Activated CD8-positive, alpha-beta T cell treated with anti-CD3 and anti-CD28 coated beads, Interleukin-2, amount 10 ng/mL, durations not matched to agents 7 days and 5 days (primary cell): ENCODE results near the gene CDH26. TPM values are rescaled to one million over a fixed set of nuclear protein-coding genes. Genes with fewer than 3 reads are reported as not detected.
"Not testable (repeated sequence)": the region's sequence is repeated elsewhere in the genome, so short reads cannot be mapped to it uniquely, and the experiment has no call there.

ENCODE experiments used
- ATAC-seq: fragments of 150-1000 bp; cut with Tn5 transposase; one replicate; pipeline ENCODE4 v1.10.0; 2021; ENCODE audit warnings: moderate library complexity
- CTCF ChIA-PET: fragments of 350-600 bp; sonication (Branson Sonifier 250); formaldehyde crosslinking; loops from one replicate; lab custom pipeline; 2021; ENCODE audit warnings: antibody characterized with exemption; lab: Charles Lee
- POLR2A ChIA-PET: fragments of 350-600 bp; sonication (Branson Sonifier 250); formaldehyde crosslinking; loops from one replicate; lab custom pipeline; 2021; ENCODE audit warnings: antibody characterized with exemption; lab: Charles Lee
- DNase-seq: peaks from one replicate; pipeline ENCODE4 v3.0.0-alpha.2; 2020
- H3K27ac Mint-ChIP-seq: one replicate; pipeline ENCODE4 v1.8.0; 2021; ENCODE audit warnings: mild to moderate bottlenecking, mixed read lengths
- H3K27me3 Mint-ChIP-seq: one replicate; pipeline ENCODE4 v1.8.0; 2021; ENCODE audit warnings: low read depth, mixed read lengths
- H3K36me3 Mint-ChIP-seq: one replicate; pipeline ENCODE4 v1.8.0; 2021; ENCODE audit warnings: low read depth, mixed read lengths
- H3K4me1 Mint-ChIP-seq: one replicate; pipeline ENCODE4 v1.8.0; 2021; ENCODE audit warnings: low read depth, mixed read lengths
- H3K4me3 Mint-ChIP-seq: one replicate; pipeline ENCODE4 v1.8.0; 2021; ENCODE audit warnings: mild to moderate bottlenecking, mixed read lengths
- H3K9me3 Mint-ChIP-seq: one replicate; pipeline ENCODE4 v1.8.0; 2022; ENCODE audit warnings: mixed read lengths; ENCODE audit not compliant: insufficient read depth
- total RNA-seq, 2 experiments: library from RNA; stranded (reverse); gene quantifications; one replicate each; pipeline ENCODE4 v1.2.3, GENCODE V29; 2021

CDH26 gene
- total RNA-seq, 2 experiments from 2014 or later, result 0.26 to 0.34 TPM

DNA sequence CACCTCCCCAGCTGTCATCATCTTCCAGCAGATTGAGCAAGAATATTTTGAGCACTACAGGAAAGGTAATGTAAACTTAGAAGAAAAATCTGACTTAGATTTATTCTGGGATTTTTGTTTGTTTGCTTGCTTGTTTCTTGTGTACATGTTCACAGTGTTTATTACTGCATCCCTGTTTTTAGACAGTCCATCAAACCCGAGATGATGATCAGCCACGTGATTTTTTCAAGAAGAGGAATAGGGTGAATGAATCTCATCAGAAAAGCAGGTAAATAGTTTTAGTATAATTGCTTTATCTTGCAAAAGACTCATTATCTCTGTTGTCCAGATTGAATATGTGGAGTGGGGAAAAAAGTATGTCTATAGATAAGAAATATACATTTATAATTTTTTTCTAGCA, 16.0 kb upstream of the CDH26 start:
- no peak for ATAC-seq
- Mint-ChIP-seq H3K4me1 (peaks cover 37% of the 10 kb centered on the region), H3K27ac (no peak overlapping the region), H3K27me3 (no peaks in the 10 kb centered on the region), H3K9me3 (no peaks in the 10 kb centered on the region), H3K4me3 (no peak overlapping the region), H3K36me3 (peaks cover 30% of the 10 kb centered on the region)
- DNase-seq, result no peak
- CTCF ChIA-PET, result interaction anchor here (0.9 kb wide), 1 partner anchor 10 kb away, joined by 3 read pairs; no protein-coding TSS in a partner anchor
- POLR2A ChIA-PET, result no interaction called here

DNA sequence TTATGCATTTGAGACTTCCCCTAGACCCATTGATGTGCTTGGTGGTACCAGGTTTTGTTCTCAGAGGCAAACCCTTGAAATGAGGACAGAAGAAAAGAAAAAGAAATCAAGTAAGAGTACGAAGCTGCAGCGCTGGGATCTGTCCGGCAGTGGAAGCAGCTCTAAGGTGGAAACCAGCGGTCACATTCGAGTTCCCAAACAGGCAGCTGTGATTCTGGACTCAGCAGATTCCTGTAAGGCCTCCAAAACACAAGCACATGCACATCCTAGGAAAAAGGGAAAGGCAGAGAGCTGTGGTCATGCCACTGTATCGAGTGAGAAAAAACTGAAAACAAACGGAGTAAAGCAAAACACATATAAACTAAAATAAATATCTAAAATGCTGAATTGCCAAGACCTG, 13.5 kb upstream of the CDH26 start:
- H3K27me3 Mint-ChIP-seq, result no peaks in the 10 kb centered on the region
- POLR2A ChIA-PET, result no interaction called here

DNA sequence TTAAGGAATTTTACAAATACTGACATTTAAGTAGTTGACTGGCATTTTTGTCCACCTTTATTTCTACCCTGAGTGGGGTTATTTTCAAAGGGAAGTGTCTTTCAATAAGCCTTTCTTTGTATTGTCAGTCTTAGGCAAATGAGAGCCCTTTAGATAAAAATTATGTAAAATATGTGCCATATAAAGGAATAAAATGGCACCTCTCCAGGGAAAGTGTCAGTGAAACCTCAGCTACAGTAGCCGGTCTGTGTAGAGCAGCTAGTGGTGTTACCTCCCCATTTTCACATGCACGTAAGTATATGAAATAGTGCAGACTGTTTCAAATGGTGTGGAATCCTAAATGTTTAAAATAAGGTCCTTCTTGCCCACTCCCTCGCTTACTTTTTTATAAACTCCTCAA, 13.0 kb upstream of the CDH26 start:
- ATAC-seq, result no peak

More for the DNA sequence above, 13.5 kb upstream of the CDH26 start:
- no peak for ATAC-seq
- Mint-ChIP-seq H3K4me3 (no peak overlapping the region), H3K27ac (no peak overlapping the region), H3K36me3 (peaks cover 22% of the 10 kb centered on the region), H3K4me1 (peaks cover 36% of the 10 kb centered on the region), H3K9me3 (no peaks in the 10 kb centered on the region)
- CTCF ChIA-PET, result interaction anchor here (1.3 to 2.2 kb wide), 2 partner anchors 10 to 11 kb away, joined by 6 to 11 read pairs; partner anchors contain the start of gene SYCP2
- no peak for DNase-seq

DNA sequence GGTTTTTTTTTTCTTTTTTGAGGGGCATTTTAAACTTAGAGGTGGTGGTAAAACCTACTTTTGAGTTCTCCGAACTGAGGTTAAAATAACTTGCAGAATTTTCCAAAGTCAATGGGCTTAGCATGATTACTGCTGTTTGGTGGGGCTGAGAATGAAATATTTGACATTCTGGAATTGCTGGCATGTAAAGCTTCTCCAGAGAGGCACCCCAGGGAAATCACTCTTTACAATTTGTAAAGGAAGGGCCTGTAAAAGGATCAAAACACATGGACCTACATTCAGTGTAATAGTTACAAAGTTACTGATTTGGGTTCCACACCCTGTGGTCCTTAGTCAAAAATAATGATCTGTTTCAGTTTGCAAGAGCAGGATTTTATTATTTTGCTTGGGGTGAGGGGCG, 12.5 kb upstream of the CDH26 start:
- ATAC-seq (no peak), DNase-seq (no peak)
- H3K36me3 Mint-ChIP-seq, result peaks cover 22% of the 10 kb centered on the region
- H3K4me3 Mint-ChIP-seq, result no peak overlapping the region
- ChIA-PET CTCF (interaction anchor here (0.9 to 1.3 kb wide), 2 partner anchors 9 to 19 kb away, joined by 3 to 6 read pairs; no protein-coding TSS in a partner anchor), POLR2A (no interaction called here)
- no peaks in the 10 kb centered on the region for H3K9me3 Mint-ChIP-seq
- H3K4me1 Mint-ChIP-seq, result peaks cover 36% of the 10 kb centered on the region
- H3K27ac Mint-ChIP-seq, result no peak overlapping the region
- H3K27me3 Mint-ChIP-seq, result no peaks in the 10 kb centered on the region

More for the DNA sequence above, 13.0 kb upstream of the CDH26 start:
- Mint-ChIP-seq H3K4me1 (peaks cover 36% of the 10 kb centered on the region), H3K36me3 (peaks cover 22% of the 10 kb centered on the region), H3K27ac (no peak overlapping the region), H3K9me3 (no peaks in the 10 kb centered on the region), H3K4me3 (no peak overlapping the region), H3K27me3 (no peaks in the 10 kb centered on the region)
- ChIA-PET POLR2A (no interaction called here), CTCF (interaction anchor here (0.9 to 2.2 kb wide), 3 partner anchors 10 to 19 kb away, joined by 3 to 11 read pairs (median 6); partner anchors contain the start of gene SYCP2)
- DNase-seq, result no peak

DNA sequence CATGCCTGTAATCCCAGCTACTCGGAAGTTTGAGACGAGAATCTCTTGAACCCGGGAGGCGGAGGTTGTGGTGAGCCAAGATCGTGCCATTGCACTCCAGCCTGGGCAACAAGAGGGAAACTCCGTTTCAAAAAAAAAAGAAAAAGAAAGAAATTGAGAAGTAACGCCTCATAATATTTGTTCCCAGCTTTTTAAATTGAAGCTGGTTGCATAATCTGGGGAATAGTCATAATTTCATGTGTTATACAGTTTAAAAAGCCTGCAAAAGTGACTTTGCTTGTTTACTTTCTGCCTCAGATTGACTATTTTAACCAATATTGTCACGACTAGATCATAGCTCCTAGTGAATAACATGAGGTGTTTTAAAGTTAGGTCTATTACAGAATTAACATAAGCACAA, 10.8 kb upstream of the CDH26 start:
- H3K36me3 Mint-ChIP-seq, result peaks cover 20% of the 10 kb centered on the region
- H3K27me3 Mint-ChIP-seq, result no peaks in the 10 kb centered on the region
- no peak overlapping the region for H3K27ac Mint-ChIP-seq
- H3K4me1 Mint-ChIP-seq, result peaks cover 23% of the 10 kb centered on the region
- ATAC-seq (no peak), DNase-seq (no peak)
- ChIA-PET CTCF (interaction anchor here (0.8 to 4.4 kb wide), 2 partner anchors 12 to 315 kb away, joined by 3 to 39 read pairs; partner anchors contain the start of gene SYCP2), POLR2A (interaction anchor here (0.6 kb wide), 2 partner anchors 150 to 531 kb away, joined by 3 read pairs; no protein-coding TSS in a partner anchor)
- no peak overlapping the region for H3K4me3 Mint-ChIP-seq
- H3K9me3 Mint-ChIP-seq, result no peaks in the 10 kb centered on the region

DNA sequence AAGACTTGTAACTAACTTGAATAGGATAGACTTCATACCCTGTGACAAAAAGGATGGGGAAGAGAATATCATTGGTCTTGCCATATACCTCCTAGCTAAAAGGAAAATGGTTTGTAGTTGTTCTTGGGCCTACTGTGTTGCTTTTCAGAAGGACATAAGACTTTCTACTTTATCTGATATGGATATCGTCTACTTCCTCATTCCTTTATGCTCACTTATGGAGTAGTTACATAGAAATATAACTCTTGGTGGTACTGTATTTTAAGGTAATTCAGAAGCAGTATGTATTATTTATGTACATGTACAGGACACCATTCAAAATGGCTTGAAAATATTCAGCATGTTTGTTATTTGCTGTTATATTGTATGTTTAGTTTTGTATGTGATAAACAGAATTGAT, 10.0 kb upstream of the CDH26 start:
- H3K4me3 Mint-ChIP-seq, result no peak overlapping the region
- no peaks in the 10 kb centered on the region for H3K9me3 Mint-ChIP-seq
- H3K27ac Mint-ChIP-seq, result peak overlapping the region; percentile 95
- ATAC-seq, result no peak
- POLR2A ChIA-PET, result interaction anchor here (1.3 kb wide), 1 partner anchor 8 kb away, joined by 8 read pairs; the partner anchor contains the start of genes FAM217B and PPP1R3D
- DNase-seq, result no peak
- H3K27me3 Mint-ChIP-seq, result no peaks in the 10 kb centered on the region
- CTCF ChIA-PET, result interaction anchor here (0.8 to 4.4 kb wide), 7 partner anchors 8 to 1281 kb away, joined by 3 to 39 read pairs (median 8); partner anchors contain the start of genes FAM217B, PPP1R3D and SYCP2
- H3K36me3 Mint-ChIP-seq, result peaks cover 20% of the 10 kb centered on the region
- H3K4me1 Mint-ChIP-seq, result peaks cover 23% of the 10 kb centered on the region

DNA sequence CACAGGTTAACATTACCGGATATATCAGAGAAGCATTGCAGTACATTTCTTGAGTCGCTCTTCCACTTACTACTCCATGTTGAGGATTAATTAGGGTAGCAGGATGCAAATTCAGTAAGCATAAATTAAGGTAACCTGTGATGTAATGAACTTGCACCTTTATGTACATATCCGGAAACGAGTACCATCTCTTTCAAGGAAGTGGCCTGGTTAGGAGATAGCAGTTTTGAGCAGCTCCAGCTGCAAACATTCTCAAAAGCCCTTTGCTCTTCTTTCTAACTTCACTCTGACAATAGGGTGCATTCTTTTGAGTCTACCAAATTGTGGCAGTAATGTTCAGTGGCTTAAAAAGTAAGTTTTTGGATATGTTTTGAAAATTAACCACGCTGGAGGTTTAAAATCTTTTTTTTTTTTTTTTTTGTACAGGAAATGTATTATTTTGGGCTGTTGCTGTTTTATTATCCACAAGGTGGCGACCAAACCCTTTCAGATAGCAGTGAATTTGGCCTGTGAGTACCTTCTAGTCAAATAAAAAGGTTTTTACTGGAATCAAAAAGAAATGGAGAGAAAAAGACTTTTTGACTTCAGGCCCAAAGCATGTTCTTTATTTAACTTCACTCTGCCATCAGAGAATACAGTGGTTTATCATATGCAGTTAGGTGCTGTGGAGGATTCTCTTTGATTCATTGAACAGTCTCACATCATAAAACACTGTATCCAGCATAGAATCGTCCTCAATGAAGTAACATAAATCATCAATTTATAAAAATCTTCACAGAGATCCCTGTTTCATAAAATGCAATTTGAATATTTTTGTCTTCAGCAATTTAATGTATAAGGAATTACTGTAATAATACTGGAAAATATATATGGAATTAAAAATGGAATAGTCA, 9.1 kb upstream of the CDH26 start:
- H3K4me3 Mint-ChIP-seq, result peak overlapping the region; percentile 73
- CTCF ChIA-PET, result interaction anchor here (0.7 to 4.4 kb wide), 10 partner anchors 9 to 1280 kb away, joined by 3 to 39 read pairs (median 4); partner anchors contain the start of genes FAM217B, PPP1R3D and SYCP2
- peak; percentile 69 for DNase-seq

DNA sequence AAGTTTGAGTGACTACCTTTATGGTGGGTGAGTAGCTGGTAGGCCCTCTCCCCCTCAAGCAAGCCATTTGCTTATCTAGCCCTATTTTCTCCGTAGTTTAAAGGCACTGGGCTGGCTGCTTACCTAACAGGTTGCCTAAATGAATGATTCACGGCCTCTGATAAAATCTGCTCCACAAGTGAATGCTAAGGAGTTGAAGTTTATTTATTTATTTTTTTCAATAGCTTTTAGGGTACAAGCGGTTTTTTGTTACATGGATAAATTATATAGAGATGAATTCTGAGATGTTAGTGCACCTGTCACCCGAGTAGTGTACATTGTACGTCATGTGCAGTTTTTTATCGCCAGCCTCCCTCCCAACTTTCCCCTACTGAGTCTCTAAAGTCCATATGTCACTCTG, 8.3 kb upstream of the CDH26 start:
- Mint-ChIP-seq H3K4me3 (no peak overlapping the region), H3K27ac (no peak overlapping the region), H3K36me3 (peaks cover 11% of the 10 kb centered on the region), H3K9me3 (no peaks in the 10 kb centered on the region), H3K27me3 (no peaks in the 10 kb centered on the region), H3K4me1 (peaks cover 23% of the 10 kb centered on the region)
- CTCF ChIA-PET, result interaction anchor here (0.6 to 4.4 kb wide), 8 partner anchors 10 to 1279 kb away, joined by 3 to 39 read pairs (median 6); partner anchors contain the start of genes FAM217B, PPP1R3D and SYCP2
- POLR2A ChIA-PET, result interaction anchor here (0.8 kb wide), 1 partner anchor 12 kb away, joined by 4 read pairs; no protein-coding TSS in a partner anchor
- no peak for DNase-seq
- ATAC-seq, result no peak

More for the DNA sequence above, 9.1 kb upstream of the CDH26 start:
- Mint-ChIP-seq H3K9me3 (no peaks in the 10 kb centered on the region), H3K4me1 (peaks cover 23% of the 10 kb centered on the region), H3K36me3 (peaks cover 17% of the 10 kb centered on the region), H3K27me3 (no peaks in the 10 kb centered on the region), H3K27ac (peak overlapping the region; percentile 95)
- POLR2A ChIA-PET, result interaction anchor here (0.8 to 1.3 kb wide), 2 partner anchors 9 to 13 kb away, joined by 4 to 8 read pairs; partner anchors contain the start of genes FAM217B and PPP1R3D
- peak; percentile 78 for ATAC-seq

DNA sequence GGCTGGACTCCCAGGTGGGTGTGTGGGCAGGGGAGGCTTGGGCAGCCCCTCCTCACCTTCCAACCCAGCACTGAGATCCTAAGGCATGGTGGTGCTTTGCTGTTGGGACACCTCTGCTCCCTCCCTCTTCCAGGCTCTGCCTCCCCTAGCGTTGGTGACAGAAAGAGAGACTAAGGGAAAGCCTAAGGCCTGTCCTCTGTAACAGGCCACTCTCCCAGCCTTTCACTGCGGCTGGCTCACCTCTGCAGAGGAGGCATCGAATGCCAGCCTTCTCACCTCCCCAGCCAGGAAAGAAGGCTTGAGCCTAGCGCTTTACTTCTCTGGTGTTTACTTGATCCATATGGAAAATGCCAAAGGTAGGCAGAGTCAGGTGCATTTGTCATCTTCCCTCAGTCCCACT, 3.5 kb upstream of the CDH26 start:
- no peak overlapping the region for H3K27ac Mint-ChIP-seq
- DNase-seq (no peak), ATAC-seq (no peak)
- no peak overlapping the region for H3K4me3 Mint-ChIP-seq
- POLR2A ChIA-PET, result no interaction called here
- CTCF ChIA-PET, result interaction anchor here (0.6 to 2.3 kb wide), 6 partner anchors 9 to 183 kb away, joined by 3 to 10 read pairs (median 4); partner anchors contain the start of genes FAM217B, PPP1R3D and SYCP2
- H3K9me3 Mint-ChIP-seq, result no peaks in the 10 kb centered on the region
- H3K36me3 Mint-ChIP-seq, result no peaks in the 10 kb centered on the region
- H3K27me3 Mint-ChIP-seq, result no peaks in the 10 kb centered on the region
- no peaks in the 10 kb centered on the region for H3K4me1 Mint-ChIP-seq

DNA sequence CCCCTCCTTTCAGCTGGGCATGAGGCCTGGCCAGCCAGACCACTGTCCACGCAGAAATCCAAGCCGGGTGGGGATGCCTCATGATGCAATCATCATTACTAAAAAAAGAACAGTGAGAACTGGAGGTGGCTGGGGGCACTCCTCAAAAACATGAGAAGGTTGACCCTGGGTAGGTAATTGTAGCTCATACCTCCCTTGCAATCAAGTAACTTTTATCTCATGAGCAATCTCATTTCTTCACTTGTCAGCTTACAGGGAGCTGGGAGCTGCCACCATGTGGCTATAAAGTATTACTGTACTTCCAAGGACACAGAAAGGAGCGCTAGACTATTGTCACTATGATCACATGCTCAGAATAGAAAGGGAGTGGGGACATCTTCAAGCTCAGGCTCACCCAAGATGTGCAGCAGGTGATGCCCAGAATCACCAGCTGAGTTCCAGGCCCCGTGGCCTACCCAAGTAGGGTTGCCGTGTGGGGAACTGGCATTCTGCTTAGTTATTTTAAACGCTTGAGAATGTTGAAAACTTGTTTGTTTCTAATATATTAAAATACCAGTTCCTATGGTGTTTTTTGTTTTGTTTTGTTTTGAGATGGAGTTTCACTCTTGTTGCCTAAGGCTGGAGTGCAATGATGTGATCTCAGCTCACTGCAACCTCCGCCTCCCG, 3.0 kb upstream of the CDH26 start:
- peak; percentile 65 for ATAC-seq

DNA sequence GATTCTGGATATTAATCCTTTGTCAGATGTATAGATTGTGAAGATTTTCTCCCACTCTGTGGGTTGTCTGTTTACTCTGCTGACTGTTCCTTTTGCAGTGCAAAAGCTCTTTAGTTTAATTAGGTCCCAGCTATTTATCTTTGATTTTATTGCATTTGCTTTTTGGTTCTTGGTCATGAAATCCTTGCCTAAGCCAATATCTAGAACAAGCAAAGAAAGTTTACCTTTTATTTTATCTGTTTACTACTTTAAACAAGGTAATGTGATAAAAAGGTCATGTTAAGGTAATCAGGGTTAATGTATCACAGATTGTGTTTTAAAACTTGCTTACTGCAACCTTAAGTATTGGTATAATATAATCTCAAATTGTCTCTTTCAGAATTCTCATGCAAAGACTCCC, 655 bp upstream of the CDH26 start:
- H3K4me3 Mint-ChIP-seq, DNase-seq, H3K9me3 Mint-ChIP-seq, POLR2A ChIA-PET, H3K27ac Mint-ChIP-seq, H3K27me3 Mint-ChIP-seq, H3K36me3 Mint-ChIP-seq, ATAC-seq, H3K4me1 Mint-ChIP-seq: not testable (repeated sequence)
- CTCF ChIA-PET, result interaction anchor here (0.9 kb wide), 1 partner anchor 23 kb away, joined by 4 read pairs; no protein-coding TSS in a partner anchor

More for the DNA sequence above, 3.0 kb upstream of the CDH26 start:
- DNase-seq, result no peak
- Mint-ChIP-seq H3K36me3 (no peaks in the 10 kb centered on the region), H3K4me1 (no peaks in the 10 kb centered on the region), H3K27ac (no peak overlapping the region), H3K4me3 (no peak overlapping the region), H3K27me3 (no peaks in the 10 kb centered on the region), H3K9me3 (no peaks in the 10 kb centered on the region)
- CTCF ChIA-PET, result interaction anchor here (0.6 to 2.3 kb wide), 6 partner anchors 10 to 183 kb away, joined by 3 to 10 read pairs (median 4); partner anchors contain the start of genes FAM217B, PPP1R3D and SYCP2
- POLR2A ChIA-PET, result no interaction called here
